Smooth muscle cell of trachea (primary cell): ENCODE data around the gene INSYN1. TPM values are rescaled to one million over a fixed set of nuclear protein-coding genes. Genes with fewer than 3 reads are reported as not detected.

ENCODE experiments used
- total RNA-seq: library from RNA; depleted of rRNA; stranded (reverse); fragments of >200 nt; gene quantifications from 2 replicates; pipeline ENCODE4 v1.2.1, GENCODE V29; 2014

INSYN1 gene, protein sequence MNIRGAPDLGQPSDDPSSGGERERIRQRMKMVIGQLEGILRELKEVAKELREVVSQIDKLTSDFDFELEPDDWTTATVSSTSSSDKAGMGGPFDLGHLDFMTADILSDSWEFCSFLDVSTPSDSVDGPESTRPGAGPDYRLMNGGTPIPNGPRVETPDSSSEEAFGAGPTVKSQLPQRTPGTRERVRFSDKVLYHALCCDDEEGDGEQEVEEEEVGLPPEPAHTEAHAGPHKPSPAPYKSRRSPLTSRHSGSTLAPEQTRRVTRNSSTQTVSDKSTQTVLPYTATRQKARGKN
- total RNA-seq: 0.73 and 1.5 TPM in 2 replicates

DNA sequence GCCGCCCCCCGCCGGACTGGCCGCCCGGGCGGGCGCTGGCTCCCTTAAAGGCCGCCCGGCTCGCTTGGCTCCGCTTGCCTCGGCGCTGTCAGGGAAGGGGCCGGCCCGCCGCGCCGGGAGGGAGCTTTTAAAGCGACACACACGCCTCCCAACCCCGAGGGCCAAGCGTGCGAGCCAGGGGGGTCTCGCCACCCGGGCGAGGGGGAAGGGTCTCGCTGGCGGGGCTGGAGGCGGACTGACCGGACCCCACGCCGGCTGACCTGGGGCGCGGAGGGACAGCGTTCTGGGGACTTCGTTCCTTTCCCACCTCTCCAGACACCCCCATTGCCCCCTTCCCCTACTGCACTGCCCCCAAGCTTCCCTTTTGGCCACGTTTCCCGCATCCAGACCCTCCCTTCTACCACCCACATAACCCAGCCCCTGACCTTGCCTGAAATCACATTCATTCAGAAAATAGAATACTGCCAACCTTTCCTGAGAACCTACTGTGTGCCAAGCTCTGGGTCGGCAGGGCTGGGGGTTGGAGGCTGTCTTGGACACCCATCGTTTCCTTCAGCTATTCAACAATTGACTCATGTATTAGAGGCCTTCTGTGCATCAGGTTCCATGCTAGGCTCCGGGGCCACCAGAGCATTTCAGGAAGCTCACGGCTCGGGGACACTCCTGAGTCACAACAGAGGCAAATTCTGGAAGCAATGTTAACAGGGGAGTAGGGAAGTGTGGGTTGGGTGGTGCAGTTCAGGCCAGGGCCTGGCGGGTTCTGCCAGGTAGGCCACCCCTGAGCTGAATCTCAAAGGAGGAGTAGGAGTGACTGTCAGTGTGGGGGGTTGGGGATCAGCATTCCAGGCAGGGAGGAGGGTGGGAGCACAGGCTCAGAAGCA lies at the start of gene INSYN1:
Gene INSYN1, minus strand, starts transcription at position 102 of the 881 bp plus-strand sequence. CDS start 2,221 bp downstream, outside the sequence.

Other genes starting within 250 kb of the INSYN1 start
- 154 and 162 TPM in 2 replicates for gene NPTN, start 120.0 kb downstream of the INSYN1 start, total RNA-seq
- 170 and 216 TPM in 2 replicates for gene CD276, start 69.0 kb downstream of the INSYN1 start, total RNA-seq
- not detected in 2 replicates for gene TBC1D21, start 120.2 kb upstream of the INSYN1 start, total RNA-seq
- 212 and 287 TPM in 2 replicates for gene LOXL1, start 173.1 kb upstream of the INSYN1 start, total RNA-seq
- 23.9 and 25.5 TPM in 2 replicates for gene STOML1, start 238.9 kb upstream of the INSYN1 start, total RNA-seq
- gene PML, start 241.4 kb upstream of the INSYN1 start, total RNA-seq: 47.3 and 51.8 TPM in 2 replicates